Measurements from ENCODE around the gene MPDU1. TPM values are rescaled to one million over a fixed set of nuclear protein-coding genes. Genes with fewer than 3 reads are reported as not detected.

The MPDU1 gene
- total and polyA plus RNA-seq, 2 of the 13 experiments (the other 11 are each of a cell fraction or from before 2014, with no cell fraction given): 112 to 167 TPM

GRCh38 chr17:7615265-7615747 lies 31.7 kb downstream of the MPDU1 start:
- Histone ChIP-seq H3K79me2 (ENCODE audit: insufficient read depth, low read length) (peaks cover 33% of the 10 kb centered on the region), H3K27ac (ENCODE audit: extremely low read length, insufficient read depth, low read length) (peak overlapping the region; percentile 78), H3K4me2 (ENCODE audit: low read depth, low read length) (peak overlapping the region; percentile 72), H3K4me1 (ENCODE audit: insufficient read depth, low read length) (peaks cover 56% of the 10 kb centered on the region), H3K36me3 (replicated peaks in 1 of 2; ENCODE audit: control insufficient read depth in 1 of 2, insufficient read depth in 2 of 2, low read length in 2 of 2) (peaks cover 1 to 11% of the 10 kb centered on the region in 2 experiments; a peak in 2 of 5 replicates), H3K4me3 (replicated peaks in 1 of 3; ENCODE audit: insufficient read depth in 1 of 3, low read depth in 2 of 3, low read length in 3 of 3) (peak overlapping the region; percentile 38 to 66 (median 51); a peak in 5 of 6 replicates), H3K9me3 (ENCODE audit: low read length) (no peaks in the 10 kb centered on the region), H3K27me3 (ENCODE audit: control insufficient read depth in 1 of 2, insufficient read depth in 2 of 2, low read length in 2 of 2) (no peaks in the 10 kb centered on the region), H4K20me1 (ENCODE audit: insufficient read depth, low read length) (no peaks in the 10 kb centered on the region), H2AFZ (ENCODE audit: low read length) (peak overlapping the region; percentile 62), H3K9ac (ENCODE audit: insufficient read depth, low read depth, low read length) (no peak overlapping the region; the same call in 1 of the 2 replicates)
- ATAC-seq (no peak), FAIRE-seq (no peak), DNase-seq (ENCODE audit: low spot score) (no peak)
- CTCF ChIA-PET (ENCODE audit: low intra/inter-chr PET ratio, low total read pairs): no interaction called here
- WGBS (ENCODE audit: low lambda C conversion rate): 13% methylated on average over 27 of the region's 28 CpGs
- in situ Hi-C loops (cut with HindIII; ENCODE audit: extremely low pct_ligation_motif_present, low pct_unique_long_range_greater_than_20kb) (no loop called here), intact Hi-C loops (cut with micrococcal nuclease; ENCODE audit: unreplicated experiment) (no loop called here)
- POLR2A ChIA-PET: interaction anchor here (0.6 to 3.1 kb wide), 14 partner anchors 8 to 580 kb away, joined by 3 to 63 read pairs (median 6); partner anchors contain the start of genes ATP1B2, CD68, MPDU1 and POLR2A
- BruUV-seq (replicated peaks): no TSS peak
- TF ChIP-seq SNRNP70 (IDR thresholded peaks at IDR 0.05; ENCODE audit: low read depth, low read length): no peak
- TF ChIP-seq NFE2 (CRISPR knock-in tag; IDR thresholded peaks at IDR 0.05): no peak
- TF ChIP-seq ARID3A (IDR thresholded peaks at IDR 0.05; ENCODE audit: low read depth, low read length): no peak
- 0 out of 2 replicates have a peak, but pooled peaks have one; percentile 10 for TF ChIP-seq ZSCAN9 (CRISPR knock-in tag; IDR thresholded peaks at IDR 0.05; ENCODE audit: borderline replicate concordance)
- TF ChIP-seq ZMAT3 (CRISPR knock-in tag; conservative IDR thresholded peaks at IDR 0.05): 0 out of 2 replicates have a peak, but pooled peaks have one; percentile 42
- TF ChIP-seq KAT8 (CRISPR knock-in tag; IDR thresholded peaks at IDR 0.05): peak; percentile 63; the same call in 1 of the 2 replicates
- peak; percentile 88; the same call in 1 of the 2 replicates for TF ChIP-seq KLF11 (CRISPR knock-in tag; IDR thresholded peaks at IDR 0.05)
- 0 out of 2 replicates have a peak, but pooled peaks have one; percentile 5 for TF ChIP-seq KLF15 (CRISPR knock-in tag; IDR thresholded peaks at IDR 0.05; ENCODE audit: borderline replicate concordance)
- TF ChIP-seq ARHGAP35 (CRISPR knock-in tag; IDR thresholded peaks at IDR 0.05; ENCODE audit: borderline replicate concordance): no peak
- no peak for TF ChIP-seq ZNF225 (CRISPR knock-in tag; IDR thresholded peaks at IDR 0.05)
- TF ChIP-seq HDAC1 (CRISPR knock-in tag; IDR thresholded peaks at IDR 0.05): peak; percentile 43; the same call in 1 of the 2 replicates
- TF ChIP-seq RXRA (CRISPR knock-in tag; IDR thresholded peaks at IDR 0.05): no peak
- no peak for TF ChIP-seq ELK4 (CRISPR knock-in tag; IDR thresholded peaks at IDR 0.05; ENCODE audit: borderline replicate concordance)
- TF ChIP-seq SOX5 (CRISPR knock-in tag; IDR thresholded peaks at IDR 0.05; ENCODE audit: borderline replicate concordance): peak; percentile 46; the same call in 1 of the 2 replicates
- peak; percentile 51; the same call in 1 of the 2 replicates for TF ChIP-seq POLR2AphosphoS5 (IDR thresholded peaks at IDR 0.05; ENCODE audit: low read depth, low read length)
- TF ChIP-seq SMARCC2 (IDR thresholded peaks at IDR 0.05): no peak
- no peak for TF ChIP-seq HIVEP1 (CRISPR knock-in tag; IDR thresholded peaks at IDR 0.05)
- TF ChIP-seq DRAP1 (CRISPR knock-in tag; IDR thresholded peaks at IDR 0.05): 0 out of 2 replicates have a peak, but pooled peaks have one; percentile 4
- TF ChIP-seq MTF1 (CRISPR knock-in tag; IDR thresholded peaks at IDR 0.05): 0 out of 2 replicates have a peak, but pooled peaks have one; percentile 44
- TF ChIP-seq ZNF460 (CRISPR knock-in tag; IDR thresholded peaks at IDR 0.05; ENCODE audit: borderline replicate concordance): no peak
- TF ChIP-seq POLR2G (IDR thresholded peaks at IDR 0.05; ENCODE audit: low read depth, low read length): peak; percentile 60; the same call in 1 of the 2 replicates
- TF ChIP-seq RAD21 (CRISPR knock-in tag; IDR thresholded peaks at IDR 0.05): 0 out of 2 replicates have a peak, but pooled peaks have one; percentile 11
- peak; percentile 29; the same call in 1 of the 2 replicates for TF ChIP-seq TAF1 (CRISPR knock-in tag; IDR thresholded peaks at IDR 0.05)
- TF ChIP-seq HOXA3 (CRISPR knock-in tag; IDR thresholded peaks at IDR 0.05): no peak

All from HepG2 (cell line).